Cardiac fibroblast (primary cell): Measurements from ENCODE around the gene TIMP2.

Source experiments
- DNase-seq, 2 donors: peaks; one replicate each; pipeline versions ENCODE4 v3.0.0 to v3.0.0-alpha.2; 2010; ENCODE audit warnings: low read depth in 2 of 2
- H3K4me3 ChIP-seq, 2 donors: replicated peaks in 1 of 2; 1 replicate in 1 of 2; 2 replicates in 1 of 2; pipeline ENCODE4 v1.5.1; 2011; ENCODE audit warnings: low read depth in 2 of 2, low read length in 2 of 2, mild to moderate bottlenecking in 2 of 2, moderate library complexity in 1 of 2
- TF ChIP-seq, protein P1 (sequence below): IDR thresholded peaks from one replicate; pipeline ENCODE4 v1.5.1; 2011; ENCODE audit warnings: low read depth, mild to moderate bottlenecking, low read length, inconsistent platforms

The TIMP2 gene

DNA sequence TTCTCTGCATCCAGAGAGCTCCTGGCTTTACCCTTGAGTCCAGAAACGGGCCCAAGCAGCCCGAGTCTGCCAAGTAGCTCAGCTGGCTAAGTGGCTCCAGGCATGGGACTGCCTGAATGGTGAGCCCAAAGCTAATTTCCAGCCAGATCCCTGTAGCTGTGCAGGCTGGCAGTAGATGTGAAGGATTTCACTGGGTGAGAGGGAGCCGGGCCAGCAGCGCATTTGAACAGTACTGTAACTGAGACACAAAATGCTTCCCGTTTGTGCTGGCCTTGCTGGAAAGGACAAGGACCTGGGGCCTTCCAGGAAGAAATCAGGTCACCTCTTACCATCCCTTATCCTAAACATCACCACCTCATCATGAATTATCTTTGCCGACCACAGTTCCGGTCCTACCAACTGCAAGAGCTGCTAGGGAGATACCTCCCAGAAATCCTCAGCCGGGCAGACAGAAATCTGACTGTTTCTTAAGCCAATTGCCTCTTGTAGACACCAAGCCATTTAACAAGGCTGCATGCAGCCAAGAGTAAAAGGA, 3.7 kb downstream of the TIMP2 start:
- peak in 1 of 2 donors; percentile 44 for DNase-seq
- TF ChIP-seq, protein P1, sequence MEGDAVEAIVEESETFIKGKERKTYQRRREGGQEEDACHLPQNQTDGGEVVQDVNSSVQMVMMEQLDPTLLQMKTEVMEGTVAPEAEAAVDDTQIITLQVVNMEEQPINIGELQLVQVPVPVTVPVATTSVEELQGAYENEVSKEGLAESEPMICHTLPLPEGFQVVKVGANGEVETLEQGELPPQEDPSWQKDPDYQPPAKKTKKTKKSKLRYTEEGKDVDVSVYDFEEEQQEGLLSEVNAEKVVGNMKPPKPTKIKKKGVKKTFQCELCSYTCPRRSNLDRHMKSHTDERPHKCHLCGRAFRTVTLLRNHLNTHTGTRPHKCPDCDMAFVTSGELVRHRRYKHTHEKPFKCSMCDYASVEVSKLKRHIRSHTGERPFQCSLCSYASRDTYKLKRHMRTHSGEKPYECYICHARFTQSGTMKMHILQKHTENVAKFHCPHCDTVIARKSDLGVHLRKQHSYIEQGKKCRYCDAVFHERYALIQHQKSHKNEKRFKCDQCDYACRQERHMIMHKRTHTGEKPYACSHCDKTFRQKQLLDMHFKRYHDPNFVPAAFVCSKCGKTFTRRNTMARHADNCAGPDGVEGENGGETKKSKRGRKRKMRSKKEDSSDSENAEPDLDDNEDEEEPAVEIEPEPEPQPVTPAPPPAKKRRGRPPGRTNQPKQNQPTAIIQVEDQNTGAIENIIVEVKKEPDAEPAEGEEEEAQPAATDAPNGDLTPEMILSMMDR: no peak
- H3K4me3 ChIP-seq: no peak overlapping the region

DNA sequence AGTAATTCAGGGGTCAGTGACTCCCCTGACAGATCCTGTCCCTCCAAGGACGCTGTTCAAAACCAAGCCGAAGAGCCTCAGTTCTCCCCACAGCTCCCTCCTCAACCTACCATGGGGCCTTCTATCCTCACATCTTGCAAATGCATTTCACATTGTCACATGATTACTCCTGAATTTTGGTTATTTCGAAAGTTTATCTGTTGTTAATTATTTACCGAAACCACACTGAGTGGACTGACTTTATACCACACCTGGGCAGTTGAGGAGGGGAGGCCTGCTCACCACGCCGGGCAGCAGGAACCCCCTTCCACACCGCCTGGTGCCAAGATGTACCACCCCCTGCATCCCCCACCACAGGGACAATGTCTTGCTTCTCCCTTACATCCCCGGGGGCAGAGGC, 4.7 kb downstream of the TIMP2 start:
- no peak overlapping the region for H3K4me3 ChIP-seq
- TF ChIP-seq, protein P1: no peak
- no peak for DNase-seq

DNA sequence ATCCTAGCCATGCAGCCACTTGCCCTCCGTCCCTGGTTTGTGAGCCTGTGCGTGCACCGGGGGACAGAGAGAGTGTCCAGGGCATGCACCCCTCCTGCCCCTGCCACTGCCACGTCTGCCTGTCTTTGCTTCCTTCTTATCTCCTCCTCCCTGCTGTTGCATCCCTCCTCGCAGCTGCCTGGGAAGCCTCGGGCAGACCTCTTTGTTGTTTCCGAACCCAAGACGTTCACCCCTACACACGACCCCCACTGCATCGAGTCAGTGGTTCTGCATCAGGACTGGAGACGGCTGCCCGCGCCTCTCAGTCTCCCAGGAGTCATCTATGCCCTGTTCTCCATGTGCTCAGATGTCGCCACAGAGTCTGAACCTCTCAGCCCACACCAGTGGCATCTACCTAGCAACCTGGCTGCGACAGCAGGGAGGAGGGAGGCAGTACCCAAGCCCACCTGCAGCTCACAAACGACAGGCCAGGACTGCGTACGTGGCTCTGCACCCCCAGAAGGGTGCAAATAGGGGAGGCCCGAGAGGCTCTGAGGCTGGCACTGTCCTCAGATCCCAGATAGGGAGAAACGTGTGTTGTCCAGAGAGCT, 5.2 kb downstream of the TIMP2 start:
- no peak overlapping the region for H3K4me3 ChIP-seq
- TF ChIP-seq, protein P1: no peak
- no peak for DNase-seq

DNA sequence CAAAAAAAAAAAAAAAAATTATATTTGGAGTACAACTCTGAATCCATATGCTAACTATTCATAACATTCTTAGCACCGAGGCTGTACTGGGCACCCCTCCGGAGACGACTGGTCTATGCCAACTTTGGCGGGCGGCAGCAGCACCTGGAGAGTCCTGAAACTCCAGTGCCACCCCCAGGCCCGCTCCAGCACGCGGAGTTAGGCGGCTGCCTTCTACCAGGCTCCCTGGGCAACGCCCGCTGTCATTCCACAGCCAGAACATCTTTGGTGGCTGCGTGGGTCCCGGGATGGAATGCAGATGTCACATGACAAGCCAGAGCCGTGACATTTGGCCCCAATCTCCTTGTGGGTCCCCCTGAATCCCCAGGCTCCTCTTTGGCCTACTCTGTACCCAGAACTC, 6.2 kb downstream of the TIMP2 start:
- no peak overlapping the region for H3K4me3 ChIP-seq
- TF ChIP-seq, protein P1: no peak
- no peak for DNase-seq

DNA sequence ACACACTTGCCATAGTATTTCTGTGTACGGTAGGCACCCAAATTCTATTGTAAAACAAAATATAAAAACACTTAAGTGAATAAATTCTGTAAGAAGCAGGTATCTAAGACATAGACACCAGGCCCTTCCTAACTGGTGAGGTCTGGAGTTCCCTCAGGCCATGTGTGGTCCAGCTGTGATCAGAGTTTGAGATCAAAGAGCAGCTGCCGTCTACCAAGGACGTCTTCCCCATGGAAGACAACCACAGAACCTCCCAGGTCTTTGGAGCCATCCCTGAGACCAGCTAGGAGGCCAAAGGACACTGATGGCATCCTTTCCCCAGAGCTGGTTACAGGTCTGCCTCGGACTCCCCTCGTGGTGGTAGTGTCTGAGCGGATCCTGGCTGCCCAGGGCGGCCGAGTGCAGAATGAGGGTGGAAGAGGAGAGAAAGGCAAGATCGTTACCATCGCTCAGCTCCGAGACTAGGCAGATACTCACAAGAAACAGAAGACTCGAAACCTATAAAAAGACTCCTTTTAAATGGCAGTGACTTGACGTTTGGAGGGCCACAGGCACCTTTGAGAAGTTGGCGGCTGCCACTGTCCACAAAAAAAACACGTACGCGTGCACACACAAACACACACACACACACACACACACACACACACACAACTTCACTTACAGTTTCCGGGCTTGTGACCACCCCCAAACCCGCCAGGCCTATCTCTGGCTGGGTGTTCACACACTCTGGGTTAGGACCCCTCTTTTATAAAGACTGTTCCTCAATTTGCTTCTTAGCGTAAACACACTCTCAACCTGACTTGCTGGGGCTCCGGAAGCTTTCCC, 7.5 kb downstream of the TIMP2 start:
- H3K4me3 ChIP-seq: no peak overlapping the region
- TF ChIP-seq, protein P1: no peak
- no peak for DNase-seq

DNA sequence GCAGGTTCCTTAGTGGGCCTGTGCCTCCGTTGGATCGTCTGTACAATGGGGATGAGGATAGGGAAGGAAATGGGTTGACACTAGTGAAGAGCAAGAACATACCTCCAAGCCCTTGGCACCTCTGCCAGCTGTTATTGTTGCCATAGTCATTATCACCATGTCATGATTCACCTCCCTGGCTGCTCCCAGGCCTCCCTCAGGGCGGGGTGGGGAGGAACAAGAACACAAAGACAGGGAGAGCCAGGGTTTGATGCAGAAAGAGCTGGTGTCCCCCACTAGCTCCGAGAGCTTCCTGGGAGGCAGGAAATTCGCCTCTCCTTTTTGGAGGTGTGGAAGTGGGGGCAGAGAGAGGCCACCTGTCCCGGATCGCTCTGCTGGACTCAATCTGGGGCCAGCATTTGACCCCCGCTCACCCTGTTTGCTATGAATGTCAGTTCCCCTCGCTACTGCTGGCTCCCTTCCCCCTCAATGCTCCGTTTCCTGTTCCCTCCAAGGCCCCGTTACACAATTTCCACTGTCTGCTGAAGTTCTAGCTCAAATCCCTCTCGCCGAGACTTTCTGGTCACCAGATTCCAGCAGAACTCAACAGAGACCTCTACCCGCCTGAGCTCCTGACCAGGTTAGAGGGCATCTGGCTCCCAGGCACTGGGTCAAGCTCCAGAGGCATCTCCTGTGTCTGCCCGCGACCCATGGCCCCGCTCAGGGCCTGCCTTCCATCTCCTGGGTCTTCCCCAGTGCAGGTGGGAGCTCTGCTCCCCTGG, 9.1 kb downstream of the TIMP2 start:
- H3K4me3 ChIP-seq: peak overlapping the region; percentile 5 to 38
- TF ChIP-seq, protein P1: no peak
- DNase-seq: peak; percentile 79 to 82
